Measurements from ENCODE around the gene ATOH8. TPM values are rescaled to one million over a fixed set of nuclear protein-coding genes. Genes with fewer than 3 reads are reported as not detected.

ATOH8 gene
- polyA plus RNA-seq, 1 donor (not counting 4 experiments of a cell fraction or from before 2014, with no cell fraction given) = not detected

GRCh38 chr2:85733121-85733960 lies 20.4 kb upstream of the ATOH8 start:
- H3K36me3 ChIP-seq (ENCODE audit: control insufficient read depth in 2 of 2, extremely low read depth in 1 of 2, insufficient read depth in 2 of 2, low read length in 2 of 2) = no peaks in the 10 kb centered on the region
- H3K9me1 ChIP-seq (ENCODE audit: control insufficient read depth, extremely low read depth, insufficient read depth, low read length) = no peaks in the 10 kb centered on the region
- H3K4me1 ChIP-seq (ENCODE audit: control insufficient read depth, extremely low read depth, insufficient read depth, low read length) = peaks cover 3% of the 10 kb centered on the region
- H3K9me3 ChIP-seq (ENCODE audit: control insufficient read depth, low read depth, low read length) = no peaks in the 10 kb centered on the region
- H3K4me3 ChIP-seq (ENCODE audit: control insufficient read depth in 2 of 3, extremely low read depth in 1 of 3, insufficient read depth in 2 of 3, low read depth in 1 of 3, low read length in 3 of 3) = no peak overlapping the region
- no peaks in the 10 kb centered on the region for H3K79me2 ChIP-seq (ENCODE audit: control insufficient read depth, insufficient read depth, low read length)
- dilution Hi-C loops (cut with MboI; ENCODE audit: extremely low pct_ligation_motif_present, low sequenced_read_pairs) = no loop called here
- no peak overlapping the region for H3K9ac ChIP-seq (ENCODE audit: control insufficient read depth, extremely low read depth, insufficient read depth, low read length)
- no peak overlapping the region for H2AFZ ChIP-seq (ENCODE audit: control insufficient read depth, low read length)
- no peaks in the 10 kb centered on the region for H4K20me1 ChIP-seq (ENCODE audit: control insufficient read depth, extremely low read depth, insufficient read depth, low read length)
- no peak overlapping the region for H3K27ac ChIP-seq (ENCODE audit: control insufficient read depth, insufficient read depth, low read length)
- H3K27me3 ChIP-seq (ENCODE audit: control insufficient read depth, extremely low read depth, insufficient read depth, low read length) = peaks cover 26% of the 10 kb centered on the region
- TF ChIP-seq CTCF (optimal IDR thresholded peaks at IDR 0.05 in 1 of 3, IDR thresholded peaks at IDR 0.05 in 1 of 3, conservative IDR thresholded peaks at IDR 0.05 in 1 of 3; ENCODE audit: extremely low read depth in 1 of 3, insufficient read depth in 2 of 3, low read length in 3 of 3) = no peak
- TF ChIP-seq EZH2 (IDR thresholded peaks at IDR 0.05; ENCODE audit: low read length) = no peak
- no peak overlapping the region for H3K4me2 ChIP-seq (ENCODE audit: control insufficient read depth, extremely low read depth, insufficient read depth, low read depth, low read length)
- no peak for FAIRE-seq
- DNase-seq (ENCODE audit: low read depth, low spot score) = no peak

GRCh38 chr2:85734015-85734414 lies 19.8 kb upstream of the ATOH8 start:
- no peak overlapping the region for H3K4me3 ChIP-seq (ENCODE audit: control insufficient read depth in 2 of 3, extremely low read depth in 1 of 3, insufficient read depth in 2 of 3, low read depth in 1 of 3, low read length in 3 of 3)
- dilution Hi-C loops (cut with MboI; ENCODE audit: extremely low pct_ligation_motif_present, low sequenced_read_pairs) = no loop called here
- H4K20me1 ChIP-seq (ENCODE audit: control insufficient read depth, extremely low read depth, insufficient read depth, low read length) = no peaks in the 10 kb centered on the region
- TF ChIP-seq CTCF (optimal IDR thresholded peaks at IDR 0.05 in 1 of 3, IDR thresholded peaks at IDR 0.05 in 1 of 3, conservative IDR thresholded peaks at IDR 0.05 in 1 of 3; ENCODE audit: extremely low read depth in 1 of 3, insufficient read depth in 2 of 3, low read length in 3 of 3) (no peak), EZH2 (IDR thresholded peaks at IDR 0.05; ENCODE audit: low read length) (no peak)
- H3K9me1 ChIP-seq (ENCODE audit: control insufficient read depth, extremely low read depth, insufficient read depth, low read length) = no peaks in the 10 kb centered on the region
- no peak overlapping the region for H3K27ac ChIP-seq (ENCODE audit: control insufficient read depth, insufficient read depth, low read length)
- H2AFZ ChIP-seq (ENCODE audit: control insufficient read depth, low read length) = no peak overlapping the region
- no peak overlapping the region for H3K4me2 ChIP-seq (ENCODE audit: control insufficient read depth, extremely low read depth, insufficient read depth, low read depth, low read length)
- DNase-seq (ENCODE audit: low read depth, low spot score) = no peak
- FAIRE-seq = no peak
- H3K36me3 ChIP-seq (ENCODE audit: control insufficient read depth in 2 of 2, extremely low read depth in 1 of 2, insufficient read depth in 2 of 2, low read length in 2 of 2) = no peaks in the 10 kb centered on the region
- H3K9me3 ChIP-seq (ENCODE audit: control insufficient read depth, low read depth, low read length) = no peaks in the 10 kb centered on the region
- no peak overlapping the region for H3K9ac ChIP-seq (ENCODE audit: control insufficient read depth, extremely low read depth, insufficient read depth, low read length)
- H3K4me1 ChIP-seq (ENCODE audit: control insufficient read depth, extremely low read depth, insufficient read depth, low read length) = peaks cover 3% of the 10 kb centered on the region
- H3K27me3 ChIP-seq (ENCODE audit: control insufficient read depth, extremely low read depth, insufficient read depth, low read length) = peaks cover 22% of the 10 kb centered on the region
- H3K79me2 ChIP-seq (ENCODE audit: control insufficient read depth, insufficient read depth, low read length) = no peaks in the 10 kb centered on the region
